ENCODE measurements around the gene SMIM3. TPM values are rescaled to one million over a fixed set of nuclear protein-coding genes. Genes with fewer than 3 reads are reported as not detected.

SMIM3 gene
- total and polyA plus RNA-seq, 2 of the 13 experiments (the other 11 are each of a cell fraction or from before 2014, with no cell fraction given), result 11.6 to 96.7 TPM

DNA sequence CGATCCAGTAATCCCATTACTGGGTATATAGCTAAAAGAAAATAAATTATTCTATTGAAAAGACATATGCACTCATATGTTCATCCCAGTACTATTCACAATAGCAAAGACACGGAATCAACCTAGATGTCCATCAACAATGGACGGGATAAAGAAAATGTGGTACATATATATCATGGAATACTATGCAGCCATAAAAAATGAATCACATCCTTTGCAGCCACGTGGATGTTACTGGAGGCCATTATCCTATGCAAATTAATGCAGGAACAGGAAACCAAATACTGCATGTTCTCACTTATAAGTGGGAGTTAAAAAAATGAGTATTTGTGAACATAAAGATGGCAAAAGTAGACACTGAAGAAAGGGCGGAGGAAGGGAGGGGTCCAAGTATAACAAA, 51.2 kb downstream of the SMIM3 start:
- DNase-seq (ENCODE audit: low spot score) (no peak), ATAC-seq (no peak), FAIRE-seq (no peak)
- no peak for TF ChIP-seq PAWR (CRISPR knock-in tag; IDR thresholded peaks at IDR 0.05; ENCODE audit: borderline replicate concordance)
- TF ChIP-seq, protein P1, sequence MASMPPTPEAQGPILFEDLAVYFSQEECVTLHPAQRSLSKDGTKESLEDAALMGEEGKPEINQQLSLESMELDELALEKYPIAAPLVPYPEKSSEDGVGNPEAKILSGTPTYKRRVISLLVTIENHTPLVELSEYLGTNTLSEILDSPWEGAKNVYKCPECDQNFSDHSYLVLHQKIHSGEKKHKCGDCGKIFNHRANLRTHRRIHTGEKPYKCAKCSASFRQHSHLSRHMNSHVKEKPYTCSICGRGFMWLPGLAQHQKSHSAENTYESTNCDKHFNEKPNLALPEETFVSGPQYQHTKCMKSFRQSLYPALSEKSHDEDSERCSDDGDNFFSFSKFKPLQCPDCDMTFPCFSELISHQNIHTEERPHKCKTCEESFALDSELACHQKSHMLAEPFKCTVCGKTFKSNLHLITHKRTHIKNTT (CRISPR knock-in tag; IDR thresholded peaks at IDR 0.05), result no peak
- no peak for TF ChIP-seq ELF3 (CRISPR knock-in tag; IDR thresholded peaks at IDR 0.05)
- no peak for TF ChIP-seq ZNF607 (CRISPR knock-in tag; IDR thresholded peaks at IDR 0.05; ENCODE audit: borderline replicate concordance)
- no peak for TF ChIP-seq KAT2B (IDR thresholded peaks at IDR 0.05; ENCODE audit: borderline replicate concordance, low read depth, low read length)
- no peak for TF ChIP-seq TBL1XR1 (IDR thresholded peaks at IDR 0.05; ENCODE audit: borderline replicate concordance, low read length, partially characterized antibody)
- no peak for TF ChIP-seq MAFG (CRISPR knock-in tag; IDR thresholded peaks at IDR 0.05)
- TF ChIP-seq ZNF678 (CRISPR knock-in tag; IDR thresholded peaks at IDR 0.05), result no peak
- TF ChIP-seq ZNF510 (CRISPR knock-in tag; IDR thresholded peaks at IDR 0.05; ENCODE audit: low read depth), result no peak
- no peak for TF ChIP-seq ZNF382 (CRISPR knock-in tag; IDR thresholded peaks at IDR 0.05; ENCODE audit: borderline replicate concordance)
- TF ChIP-seq ERF (CRISPR knock-in tag; IDR thresholded peaks at IDR 0.05), result no peak
- POLR2A ChIA-PET, result no interaction called here
- no peak overlapping the region for H2AFZ ChIP-seq (ENCODE audit: low read length)
- in situ Hi-C loops (cut with HindIII; ENCODE audit: extremely low pct_ligation_motif_present, low pct_unique_long_range_greater_than_20kb), result no loop called here
- 15% methylated on average over 5 of the region's 5 CpGs for WGBS (ENCODE audit: low lambda C conversion rate)
- no TSS peak for BruUV-seq (replicated peaks)
- no peak overlapping the region for H3K4me3 ChIP-seq (replicated peaks in 1 of 3; ENCODE audit: insufficient read depth in 1 of 3, low read depth in 2 of 3, low read length in 3 of 3)
- no peak overlapping the region for H3K4me2 ChIP-seq (ENCODE audit: low read depth, low read length)
- H3K27me3 ChIP-seq (ENCODE audit: control insufficient read depth in 1 of 2, insufficient read depth in 2 of 2, low read length in 2 of 2), result peaks cover 0 to 1% of the 10 kb centered on the region in 2 experiments; a peak in 1 of 5 replicates
- no peak overlapping the region for H3K9ac ChIP-seq (ENCODE audit: insufficient read depth, low read depth, low read length)
- H3K79me2 ChIP-seq (ENCODE audit: insufficient read depth, low read length), result no peaks in the 10 kb centered on the region
- H3K9me3 ChIP-seq (ENCODE audit: low read length), result peaks cover 15% of the 10 kb centered on the region; the same call in 1 of the 2 replicates
- H4K20me1 ChIP-seq (ENCODE audit: insufficient read depth, low read length), result no peaks in the 10 kb centered on the region
- intact Hi-C loops (cut with micrococcal nuclease; ENCODE audit: unreplicated experiment), result no loop called here
- CTCF ChIA-PET (ENCODE audit: low intra/inter-chr PET ratio, low total read pairs), result no interaction called here
- H3K4me1 ChIP-seq (ENCODE audit: insufficient read depth, low read length), result no peaks in the 10 kb centered on the region
- H3K27ac ChIP-seq (ENCODE audit: extremely low read length, insufficient read depth, low read length), result no peak overlapping the region
- no peaks in the 10 kb centered on the region for H3K36me3 ChIP-seq (replicated peaks in 1 of 2; ENCODE audit: control insufficient read depth in 1 of 2, insufficient read depth in 2 of 2, low read length in 2 of 2)

Measured in HepG2 (cell line).